ENCODE data around the gene DPT.

Gene DPT

GRCh38 chr1:168734946-168735345, 5.9 kb upstream of the DPT start:
- no peak for DNase-seq

GRCh38 chr1:168734271-168734670, 5.3 kb upstream of the DPT start:
- no peak for DNase-seq

GRCh38 chr1:168733241-168733640, 4.2 kb upstream of the DPT start:
- no peak for DNase-seq

GRCh38 chr1:168732736-168733135, 3.7 kb upstream of the DPT start:
- DNase-seq = no peak

- DNase-seq = no peak
Observed at GRCh38 chr1:168731244-168731953, 2.4 kb upstream of the DPT start.

- no peak for DNase-seq
Observed at GRCh38 chr1:168729405-168729802, 398 bp upstream of the DPT start.

- DNase-seq = no peak
Observed at GRCh38 chr1:168726719-168727118, 2.3 kb downstream of the DPT start.

- DNase-seq = no peak
Observed at GRCh38 chr1:168726281-168726680, 2.7 kb downstream of the DPT start.

GRCh38 chr1:168725831-168726230, 3.2 kb downstream of the DPT start:
- no peak for DNase-seq

GRCh38 chr1:168725060-168725459, 3.9 kb downstream of the DPT start:
- no peak for DNase-seq

GRCh38 chr1:168723000-168723399, 6.0 kb downstream of the DPT start:
- no peak for DNase-seq

GRCh38 chr1:168720839-168721238, 8.2 kb downstream of the DPT start:
- DNase-seq = no peak

GRCh38 chr1:168719306-168720111, 9.5 kb downstream of the DPT start:
- DNase-seq = no peak

- DNase-seq = no peak
Observed at GRCh38 chr1:168717906-168718891, 10.8 kb downstream of the DPT start.

GRCh38 chr1:168714012-168714411, 15.0 kb downstream of the DPT start:
- DNase-seq = no peak

- no peak for DNase-seq
Observed at GRCh38 chr1:168709405-168710363, 19.3 kb downstream of the DPT start.

GRCh38 chr1:168708698-168709404, 20.2 kb downstream of the DPT start:
- no peak for DNase-seq

GRCh38 chr1:168706391-168706992, 22.5 kb downstream of the DPT start:
- DNase-seq = no peak

- DNase-seq = no peak
Observed at GRCh38 chr1:168700575-168701268, 28.3 kb downstream of the DPT start.

GRCh38 chr1:168698453-168698852, 30.6 kb downstream of the DPT start:
- no peak for DNase-seq

Data from CD4-positive, alpha-beta T cell treated with Interleukin-4 for 1 hour (primary cell).